ENCODE measurements around the gene ATP5PO.

ATP5PO gene

DNA sequence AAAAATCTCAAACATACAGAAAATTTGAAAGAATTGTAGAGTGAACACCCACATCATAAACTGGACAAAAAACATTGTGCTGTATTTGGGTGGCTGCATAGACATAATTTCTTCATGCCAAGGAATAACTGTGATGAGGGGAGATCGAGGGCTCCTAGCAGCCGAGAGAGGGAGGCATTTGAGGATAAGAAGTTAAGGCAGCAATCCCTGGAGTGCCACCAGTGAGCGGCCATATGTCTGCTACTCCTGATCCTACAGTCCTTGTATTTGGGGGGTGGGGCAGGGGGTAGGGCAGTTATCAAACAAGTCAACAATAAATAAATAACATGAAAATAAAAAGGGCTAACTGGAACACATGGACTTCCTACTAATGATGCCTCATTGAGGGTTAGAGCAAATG lies 54.5 kb downstream of the ATP5PO start:
- H4K20me1 ChIP-seq (ENCODE audit: insufficient read depth, low read length), result no peaks in the 10 kb centered on the region
- 0 out of 2 replicates have a peak, but pooled peaks cover 4% of the 10 kb centered on the region for H3K27me3 ChIP-seq (ENCODE audit: low read depth, low read length)
- no peaks in the 10 kb centered on the region for H3K79me2 ChIP-seq (ENCODE audit: low read length)
- no peaks in the 10 kb centered on the region for H3K9me3 ChIP-seq (ENCODE audit: insufficient read depth, low read length)
- no peak overlapping the region for H3K27ac ChIP-seq (ENCODE audit: low read length)
- no peaks in the 10 kb centered on the region for H3K36me3 ChIP-seq (replicated peaks; ENCODE audit: low read depth, low read length)
- H3K9ac ChIP-seq (ENCODE audit: low read length), result no peak overlapping the region
- TF ChIP-seq, protein P1, sequence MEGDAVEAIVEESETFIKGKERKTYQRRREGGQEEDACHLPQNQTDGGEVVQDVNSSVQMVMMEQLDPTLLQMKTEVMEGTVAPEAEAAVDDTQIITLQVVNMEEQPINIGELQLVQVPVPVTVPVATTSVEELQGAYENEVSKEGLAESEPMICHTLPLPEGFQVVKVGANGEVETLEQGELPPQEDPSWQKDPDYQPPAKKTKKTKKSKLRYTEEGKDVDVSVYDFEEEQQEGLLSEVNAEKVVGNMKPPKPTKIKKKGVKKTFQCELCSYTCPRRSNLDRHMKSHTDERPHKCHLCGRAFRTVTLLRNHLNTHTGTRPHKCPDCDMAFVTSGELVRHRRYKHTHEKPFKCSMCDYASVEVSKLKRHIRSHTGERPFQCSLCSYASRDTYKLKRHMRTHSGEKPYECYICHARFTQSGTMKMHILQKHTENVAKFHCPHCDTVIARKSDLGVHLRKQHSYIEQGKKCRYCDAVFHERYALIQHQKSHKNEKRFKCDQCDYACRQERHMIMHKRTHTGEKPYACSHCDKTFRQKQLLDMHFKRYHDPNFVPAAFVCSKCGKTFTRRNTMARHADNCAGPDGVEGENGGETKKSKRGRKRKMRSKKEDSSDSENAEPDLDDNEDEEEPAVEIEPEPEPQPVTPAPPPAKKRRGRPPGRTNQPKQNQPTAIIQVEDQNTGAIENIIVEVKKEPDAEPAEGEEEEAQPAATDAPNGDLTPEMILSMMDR (IDR thresholded peaks at IDR 0.05; ENCODE audit: low read depth, low read length), result no peak
- TF ChIP-seq EZH2phosphoT487 (IDR thresholded peaks at IDR 0.05; ENCODE audit: low read depth), result no peak
- H2AFZ ChIP-seq (ENCODE audit: low read depth, low read length), result no peak overlapping the region
- no peak overlapping the region for H3K4me2 ChIP-seq (ENCODE audit: low read length)
- H3K4me1 ChIP-seq (ENCODE audit: low read length), result no peaks in the 10 kb centered on the region
- no peak overlapping the region for H3K4me3 ChIP-seq (ENCODE audit: low read length)

DNA sequence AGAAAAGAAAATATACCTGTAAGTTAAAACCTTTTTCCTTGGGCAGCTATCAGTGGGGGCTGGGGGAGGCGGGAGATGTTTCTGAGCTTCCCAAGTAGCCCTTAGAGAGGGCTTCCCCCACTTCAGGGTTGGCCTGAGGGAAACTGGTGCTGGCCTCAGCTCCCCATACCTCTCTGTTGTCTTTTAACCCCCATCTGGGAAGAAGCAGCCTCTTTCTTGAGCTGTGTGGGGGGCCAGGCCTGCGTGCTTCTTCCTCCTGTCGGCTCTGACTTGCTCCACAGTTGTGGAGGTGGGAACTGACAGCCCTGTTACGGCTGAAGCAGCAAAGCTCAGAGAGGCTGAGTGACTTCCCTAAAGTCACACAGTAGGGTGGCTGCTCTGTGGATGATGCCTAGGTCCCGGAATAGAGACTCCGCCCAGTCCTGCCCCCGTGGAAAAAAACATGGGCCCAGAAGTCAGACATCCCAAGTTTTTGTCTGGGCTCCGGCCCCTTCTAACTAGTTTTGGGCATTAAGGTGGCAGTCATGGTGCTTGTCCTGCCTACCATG lies 55.2 kb downstream of the ATP5PO start:
- Histone ChIP-seq H2AFZ (ENCODE audit: low read depth, low read length) (no peak overlapping the region), H3K9ac (ENCODE audit: low read length) (no peak overlapping the region), H3K36me3 (replicated peaks; ENCODE audit: low read depth, low read length) (no peaks in the 10 kb centered on the region), H3K4me3 (ENCODE audit: low read length) (no peak overlapping the region), H3K27ac (ENCODE audit: low read length) (no peak overlapping the region), H3K27me3 (ENCODE audit: low read depth, low read length) (0 out of 2 replicates have a peak, but pooled peaks cover 4% of the 10 kb centered on the region), H3K79me2 (ENCODE audit: low read length) (no peaks in the 10 kb centered on the region), H3K9me3 (ENCODE audit: insufficient read depth, low read length) (no peaks in the 10 kb centered on the region), H3K4me2 (ENCODE audit: low read length) (no peak overlapping the region), H4K20me1 (ENCODE audit: insufficient read depth, low read length) (no peaks in the 10 kb centered on the region), H3K4me1 (ENCODE audit: low read length) (no peaks in the 10 kb centered on the region)
- TF ChIP-seq, protein P1 (IDR thresholded peaks at IDR 0.05; ENCODE audit: low read depth, low read length), result no peak
- TF ChIP-seq EZH2phosphoT487 (IDR thresholded peaks at IDR 0.05; ENCODE audit: low read depth), result no peak

DNA sequence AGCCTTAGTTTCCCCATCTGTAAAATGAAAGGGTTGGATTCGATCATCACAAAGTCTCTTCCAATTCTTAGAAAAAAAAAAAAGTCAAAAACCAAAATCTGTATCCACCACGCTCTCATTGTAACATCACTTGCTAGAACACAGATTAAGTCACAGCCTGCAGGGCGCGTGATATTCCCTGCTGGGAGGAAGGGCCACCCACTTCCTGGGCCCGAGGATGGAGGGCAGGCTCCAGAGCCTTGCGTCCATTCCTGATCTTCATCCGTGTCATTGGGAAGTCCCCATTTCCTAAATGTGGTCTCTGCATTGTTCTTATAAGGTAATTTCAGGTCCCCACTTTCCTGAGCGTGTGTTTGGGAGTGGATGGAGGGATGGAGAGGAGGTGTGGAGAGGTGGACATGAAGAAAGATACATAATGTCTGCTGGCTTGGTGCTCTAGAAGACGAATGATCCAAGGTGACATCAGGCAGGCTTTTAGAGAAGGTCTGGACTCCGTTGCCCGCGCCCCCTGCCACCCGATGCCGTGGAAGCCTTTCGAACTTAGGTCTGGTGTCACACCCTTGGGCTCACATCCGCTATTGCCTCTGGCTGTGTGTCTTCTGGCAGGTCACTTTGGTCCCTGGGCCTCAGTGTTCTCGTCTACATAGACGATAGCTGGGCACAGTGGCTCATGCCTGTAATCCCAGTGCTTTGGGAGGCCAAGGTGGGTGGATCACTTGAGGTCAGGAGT lies 56.1 kb downstream of the ATP5PO start:
- no peak for TF ChIP-seq EZH2phosphoT487 (IDR thresholded peaks at IDR 0.05; ENCODE audit: low read depth)
- TF ChIP-seq, protein P1 (IDR thresholded peaks at IDR 0.05; ENCODE audit: low read depth, low read length), result no peak
- no peak overlapping the region for H3K4me2 ChIP-seq (ENCODE audit: low read length)
- no peak overlapping the region for H3K4me3 ChIP-seq (ENCODE audit: low read length)
- H2AFZ ChIP-seq (ENCODE audit: low read depth, low read length), result no peak overlapping the region
- no peak overlapping the region for H3K9ac ChIP-seq (ENCODE audit: low read length)
- H3K79me2 ChIP-seq (ENCODE audit: low read length), result no peaks in the 10 kb centered on the region
- H4K20me1 ChIP-seq (ENCODE audit: insufficient read depth, low read length), result no peaks in the 10 kb centered on the region
- no peaks in the 10 kb centered on the region for H3K36me3 ChIP-seq (replicated peaks; ENCODE audit: low read depth, low read length)
- no peak overlapping the region for H3K27ac ChIP-seq (ENCODE audit: low read length)
- H3K4me1 ChIP-seq (ENCODE audit: low read length), result no peaks in the 10 kb centered on the region
- H3K9me3 ChIP-seq (ENCODE audit: insufficient read depth, low read length), result no peaks in the 10 kb centered on the region
- 0 out of 2 replicates have a peak, but pooled peaks cover 4% of the 10 kb centered on the region for H3K27me3 ChIP-seq (ENCODE audit: low read depth, low read length)

DNA sequence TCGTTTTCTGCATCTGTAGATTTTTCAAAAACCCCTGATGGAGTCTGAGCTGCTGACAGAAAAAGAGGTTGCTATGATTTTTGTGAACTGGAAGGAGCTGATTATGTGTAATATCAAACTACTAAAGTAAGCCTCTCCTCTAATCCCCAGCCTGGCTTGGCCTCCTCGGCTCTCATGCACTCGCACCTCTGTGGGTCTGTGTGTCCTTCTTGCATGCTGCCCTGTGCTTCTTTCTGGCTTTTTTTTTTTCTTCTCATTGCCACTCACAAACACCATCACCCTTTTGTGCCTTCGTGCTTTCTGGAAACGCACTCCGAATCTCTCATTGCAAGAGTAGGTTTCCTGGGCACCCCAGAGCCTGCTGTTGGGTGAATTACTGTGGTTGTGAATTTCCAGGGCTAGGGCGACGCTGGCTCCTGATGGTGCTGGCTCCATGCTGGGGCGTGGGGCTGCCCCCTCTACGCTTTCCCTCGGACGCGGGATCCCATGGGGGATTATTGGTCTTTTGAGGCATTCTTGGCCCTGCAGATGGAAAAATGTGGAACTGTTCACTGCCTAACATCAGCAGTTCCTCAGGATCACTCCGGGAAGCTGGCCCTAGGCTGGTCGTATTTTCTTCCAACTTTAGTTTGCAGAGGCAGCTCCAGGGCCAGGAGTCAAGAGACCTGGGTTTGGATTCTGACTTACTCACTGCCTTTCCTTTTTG lies 56.8 kb downstream of the ATP5PO start:
- H4K20me1 ChIP-seq (ENCODE audit: insufficient read depth, low read length), result no peaks in the 10 kb centered on the region
- H2AFZ ChIP-seq (ENCODE audit: low read depth, low read length), result no peak overlapping the region
- no peaks in the 10 kb centered on the region for H3K9me3 ChIP-seq (ENCODE audit: insufficient read depth, low read length)
- no peaks in the 10 kb centered on the region for H3K27me3 ChIP-seq (ENCODE audit: low read depth, low read length)
- H3K4me3 ChIP-seq (ENCODE audit: low read length), result no peak overlapping the region
- H3K9ac ChIP-seq (ENCODE audit: low read length), result no peak overlapping the region
- H3K36me3 ChIP-seq (replicated peaks; ENCODE audit: low read depth, low read length), result no peaks in the 10 kb centered on the region
- H3K27ac ChIP-seq (ENCODE audit: low read length), result no peak overlapping the region
- no peak overlapping the region for H3K4me2 ChIP-seq (ENCODE audit: low read length)
- TF ChIP-seq, protein P1 (IDR thresholded peaks at IDR 0.05; ENCODE audit: low read depth, low read length), result no peak
- no peak for TF ChIP-seq EZH2phosphoT487 (IDR thresholded peaks at IDR 0.05; ENCODE audit: low read depth)
- no peaks in the 10 kb centered on the region for H3K79me2 ChIP-seq (ENCODE audit: low read length)
- no peaks in the 10 kb centered on the region for H3K4me1 ChIP-seq (ENCODE audit: low read length)
